D341Med (cell line): ENCODE data around the gene FAM161A.

Experiments used
- DNase-seq: peaks from one replicate; pipeline ENCODE4 v3.0.0; 2012; ENCODE audit warnings: low spot score

Gene FAM161A

GRCh38 chr2:61784643-61785042, 69.2 kb downstream of the FAM161A start:
- DNase-seq: no peak

DNA sequence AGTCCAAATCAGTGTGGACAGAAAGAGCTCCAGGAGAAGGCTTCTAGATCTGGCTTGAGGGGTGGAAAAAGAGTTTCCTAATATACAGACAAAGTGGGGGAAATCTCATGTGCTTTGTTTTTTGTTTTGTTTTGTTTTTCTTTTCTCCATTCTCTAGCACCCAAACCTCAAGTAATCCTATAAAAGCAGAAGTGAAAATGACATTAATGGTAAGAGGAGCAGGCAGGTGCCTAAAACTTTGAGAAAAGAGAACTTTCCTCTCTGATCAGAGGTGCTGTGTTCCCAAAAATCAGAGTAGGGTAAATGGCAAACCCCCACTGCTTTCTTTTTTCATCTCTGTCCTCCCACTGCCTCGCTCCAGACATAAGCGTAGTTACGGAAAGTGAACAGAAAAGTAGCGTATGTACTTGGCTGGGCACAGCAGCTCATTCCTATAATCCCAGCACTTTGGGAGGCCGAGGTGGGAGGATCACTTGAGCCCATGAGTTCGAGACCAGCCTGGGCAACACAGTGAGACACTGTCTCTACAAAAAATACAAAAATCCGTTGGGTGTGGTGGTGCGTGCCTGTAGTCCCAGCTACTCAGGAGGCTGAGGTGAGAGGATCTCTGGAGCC, 77.8 kb downstream of the FAM161A start:
- DNase-seq: no peak
